Upper lobe of left lung (tissue), 4 donors: ENCODE measurements around the gene DPP3.

Experiments
- CTCF ChIP-seq, 6 experiments: fragments of 450-650 bp in 4 of 6; fragments of 200-600 bp in 2 of 6; sonication (generic) in 2 of 6; IDR thresholded peaks; one replicate each; pipeline ENCODE4 v1.5.1; 2016 to 2019; ENCODE audit warnings: antibody characterized with exemption in 6 of 6
- EP300 ChIP-seq, 4 donors: sonication (generic); formaldehyde crosslinking; IDR thresholded peaks; one replicate each; pipeline ENCODE4 v1.5.1; 2017; ENCODE audit warnings: antibody characterized with exemption in 4 of 4, control low read depth in 2 of 4
- POLR2AphosphoS5 ChIP-seq, 2 donors: sonication (generic); formaldehyde crosslinking; IDR thresholded peaks; one replicate each; pipeline ENCODE4 v1.5.1; 2017; ENCODE audit warnings: antibody characterized with exemption in 2 of 2

DNA sequence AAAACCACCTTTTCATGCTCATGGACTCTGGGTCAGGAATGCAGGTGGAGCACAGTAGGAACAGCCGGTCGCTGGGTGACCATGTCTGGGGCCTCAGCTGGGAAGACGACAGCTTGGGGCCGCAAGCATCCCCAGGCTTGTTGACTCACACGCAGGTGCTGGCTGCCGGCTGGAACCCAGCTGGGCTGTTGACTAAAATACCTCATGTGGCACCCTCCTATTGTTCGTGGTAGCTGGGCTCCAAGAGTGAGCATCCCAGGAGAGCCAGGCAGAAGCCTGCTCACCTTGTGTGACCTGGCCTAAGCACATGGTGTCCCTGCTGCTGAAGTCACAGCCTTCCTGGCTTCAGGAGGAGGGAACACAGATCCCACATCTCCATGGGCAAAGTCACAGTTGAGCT lies 9.4 kb downstream of the DPP3 start:
- TF ChIP-seq CTCF (IDR thresholded peaks at IDR 0.05) (no peak), POLR2AphosphoS5 (IDR thresholded peaks at IDR 0.05) (no peak), EP300 (IDR thresholded peaks at IDR 0.05) (no peak)
